HG03159 (cell line): ENCODE data around the gene ODF2L.
"Not testable (repeated sequence)": the region's sequence is repeated elsewhere in the genome, so short reads cannot be mapped to it uniquely, and the experiment has no call there.

Experiments used
- ATAC-seq: cut with Tn5 transposase; IDR thresholded peaks from one replicate; pipeline ENCODE4 v1.9.1; 2021; ENCODE audit warnings: mild to moderate bottlenecking, moderate library complexity; ENCODE audit not compliant: unreplicated experiment

The ODF2L gene

GRCh38 chr1:86387916-86388627, 8.1 kb downstream of the ODF2L start:
- no peak for ATAC-seq

GRCh38 chr1:86382878-86383277, 13.2 kb downstream of the ODF2L start:
- ATAC-seq: peak; percentile 60

GRCh38 chr1:86381223-86381622, 14.9 kb downstream of the ODF2L start:
- ATAC-seq: no peak

- peak; percentile 48 for ATAC-seq
Measured at GRCh38 chr1:86380257-86380861, 15.8 kb downstream of the ODF2L start.

GRCh38 chr1:86378813-86379212, 17.3 kb downstream of the ODF2L start:
- no peak for ATAC-seq

GRCh38 chr1:86377341-86377740, 18.8 kb downstream of the ODF2L start:
- ATAC-seq: no peak

- no peak for ATAC-seq
Measured at GRCh38 chr1:86375688-86376087, 20.4 kb downstream of the ODF2L start.

- ATAC-seq: no peak
Measured at GRCh38 chr1:86370601-86371022, 25.5 kb downstream of the ODF2L start.

- no peak for ATAC-seq
Measured at GRCh38 chr1:86365896-86366295, 30.2 kb downstream of the ODF2L start.

GRCh38 chr1:86362807-86363206, 33.3 kb downstream of the ODF2L start:
- ATAC-seq: no peak

- no peak for ATAC-seq
Measured at GRCh38 chr1:86357796-86358195, 38.3 kb downstream of the ODF2L start.

GRCh38 chr1:86356247-86356646, 39.9 kb downstream of the ODF2L start:
- no peak for ATAC-seq

- ATAC-seq: no peak
Measured at GRCh38 chr1:86352086-86352485, 44.0 kb downstream of the ODF2L start.

GRCh38 chr1:86350230-86350629, 45.9 kb downstream of the ODF2L start:
- ATAC-seq: not testable (repeated sequence)

GRCh38 chr1:86346388-86346787, 49.7 kb downstream of the ODF2L start:
- ATAC-seq: no peak

GRCh38 chr1:86345042-86345441, 51.1 kb downstream of the ODF2L start:
- ATAC-seq: no peak

- ATAC-seq: no peak
Measured at GRCh38 chr1:86339906-86340305, 56.2 kb downstream of the ODF2L start.

GRCh38 chr1:86339014-86339812, 56.9 kb downstream of the ODF2L start:
- no peak for ATAC-seq

- no peak for ATAC-seq
Measured at GRCh38 chr1:86335916-86336315, 60.2 kb downstream of the ODF2L start.

GRCh38 chr1:86325264-86325663, 70.9 kb downstream of the ODF2L start:
- no peak for ATAC-seq

- ATAC-seq: no peak
Measured at GRCh38 chr1:86324130-86324822, 71.8 kb downstream of the ODF2L start.
